ENCODE measurements around the gene FGF10.

FGF10 gene

GRCh38 chr5:44266882-44267576 is 122.2 kb downstream of the FGF10 start:
- no peak for TF ChIP-seq CTCF (conservative IDR thresholded peaks at IDR 0.05)
- H3K27ac ChIP-seq: no peak overlapping the region

GRCh38 chr5:44265713-44266112 is 123.5 kb downstream of the FGF10 start:
- TF ChIP-seq CTCF (conservative IDR thresholded peaks at IDR 0.05): no peak
- H3K27ac ChIP-seq: no peak overlapping the region

GRCh38 chr5:44260793-44261192 is 128.4 kb downstream of the FGF10 start:
- no peak overlapping the region for H3K27ac ChIP-seq

GRCh38 chr5:44257653-44258365 is 131.4 kb downstream of the FGF10 start:
- H3K27ac ChIP-seq: no peak overlapping the region
- TF ChIP-seq CTCF (conservative IDR thresholded peaks at IDR 0.05): no peak

More at GRCh38 chr5:44260793-44261192, 128.4 kb downstream of the FGF10 start:
- TF ChIP-seq CTCF (conservative IDR thresholded peaks at IDR 0.05): no peak

- no peak overlapping the region for H3K27ac ChIP-seq
- TF ChIP-seq CTCF (conservative IDR thresholded peaks at IDR 0.05): no peak
Observed at GRCh38 chr5:44257221-44257620, 132.0 kb downstream of the FGF10 start.
